ENCODE results near the gene PRR23E. TPM values are rescaled to one million over a fixed set of nuclear protein-coding genes. Genes with fewer than 3 reads are reported as not detected.

PRR23E gene, protein sequence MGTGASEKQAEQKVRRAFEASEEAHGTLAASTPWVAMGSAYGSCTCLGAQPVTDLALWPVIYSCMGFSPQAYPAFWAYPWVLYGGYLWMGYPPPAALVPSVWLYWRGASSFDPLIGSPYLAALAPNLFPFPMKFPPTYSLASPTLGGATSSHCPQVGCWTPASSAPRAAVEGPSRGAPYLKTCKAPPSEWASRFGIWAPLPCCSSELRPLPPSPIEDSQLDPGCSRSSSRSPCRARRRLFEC
- total RNA-seq = not detected

DNA sequence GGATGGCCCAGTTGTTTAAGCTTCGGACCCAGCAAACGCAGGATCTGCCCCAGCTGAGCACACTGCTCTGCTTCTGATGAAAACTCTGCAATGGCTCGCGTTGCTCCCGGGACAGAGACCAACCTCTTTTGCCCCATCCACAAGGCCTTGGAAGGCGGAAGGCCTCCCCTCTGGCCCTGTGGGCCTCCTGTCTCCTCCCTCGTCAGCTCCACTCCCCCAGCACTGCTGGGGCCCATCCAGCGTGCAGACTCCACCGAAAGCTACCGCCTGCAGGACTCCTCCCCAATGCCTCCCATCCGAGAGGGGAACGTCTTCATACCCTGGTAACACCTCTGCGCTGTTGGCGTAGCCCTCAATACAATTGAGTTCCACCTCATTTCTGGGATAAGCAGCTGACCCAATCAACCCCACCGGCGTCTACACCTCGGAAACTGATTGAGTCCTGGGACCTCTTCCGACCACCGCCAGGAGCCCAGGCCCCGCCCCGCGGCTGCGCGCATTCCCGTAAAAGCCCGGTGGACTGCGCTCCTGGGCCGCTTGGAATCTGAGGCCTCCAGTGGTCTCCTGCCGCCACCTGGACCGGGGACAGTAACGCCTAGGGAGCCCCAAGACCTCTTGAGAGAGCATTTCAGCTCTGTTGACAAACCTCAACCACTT, at the start of gene PRR23E:
Gene PRR23E, plus strand, starts transcription at position 556 of the 657 bp plus-strand sequence. CDS start 3,555 bp downstream, outside the sequence.
- Histone ChIP-seq H3K9me3 (ENCODE audit: control insufficient read depth in 3 of 3, low read length in 3 of 3) (peaks cover 0 to 7% (median 3%) of the 10 kb centered on the region in 3 donors), H3K27me3 (ENCODE audit: control insufficient read depth in 3 of 3, insufficient read depth in 3 of 3, low read length in 3 of 3) (peaks cover 0 to 6% (median 2%) of the 10 kb centered on the region in 3 donors), H3K4me1 (ENCODE audit: control insufficient read depth in 3 of 3, insufficient read depth in 3 of 3, low read length in 3 of 3) (no peaks in the 10 kb centered on the region), H3K36me3 (ENCODE audit: control insufficient read depth in 3 of 3, insufficient read depth in 3 of 3, low read length in 3 of 3) (no peaks in the 10 kb centered on the region), H3K4me3 (ENCODE audit: low read length in 3 of 3) (no peak within 1 kb of the TSS), H3K27ac (ENCODE audit: low read depth, low read length) (no peak within 1 kb of the TSS), H3K9ac (ENCODE audit: low read depth in 1 of 3, low read length in 3 of 3) (no peak within 1 kb of the TSS)

DNA sequence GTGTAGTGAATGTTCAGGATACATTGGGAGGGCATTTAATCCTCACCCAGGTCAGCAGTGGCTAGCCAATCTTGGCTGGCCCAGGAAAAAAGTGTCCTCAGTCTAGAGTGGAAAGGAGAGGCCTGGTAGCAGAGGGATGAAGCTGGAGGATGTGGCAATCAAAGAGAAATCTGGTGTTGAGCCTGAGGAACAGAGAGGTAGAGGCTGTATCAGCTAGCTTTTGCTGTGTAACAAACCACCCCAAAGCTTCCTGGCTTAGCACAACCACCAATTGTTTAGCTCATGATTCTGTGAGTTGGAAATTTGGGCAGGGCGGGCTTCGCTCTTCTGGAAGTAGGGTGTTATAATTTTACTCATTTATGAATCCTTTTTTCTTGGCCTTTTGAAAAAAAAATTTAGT, 49.8 kb upstream of the PRR23E start:
- peaks cover 0 to 3% (median 0%) of the 10 kb centered on the region in 3 donors for H3K27me3 ChIP-seq (ENCODE audit: control insufficient read depth in 3 of 3, insufficient read depth in 3 of 3, low read length in 3 of 3)
- H3K9ac ChIP-seq (ENCODE audit: low read depth in 1 of 3, low read length in 3 of 3) = no peak overlapping the region
- peaks cover 11 to 34% (median 14%) of the 10 kb centered on the region in 3 donors for H3K4me1 ChIP-seq (ENCODE audit: control insufficient read depth in 3 of 3, insufficient read depth in 3 of 3, low read length in 3 of 3)
- no peak overlapping the region for H3K27ac ChIP-seq (ENCODE audit: low read depth, low read length)
- no peaks in the 10 kb centered on the region for H3K36me3 ChIP-seq (ENCODE audit: control insufficient read depth in 3 of 3, insufficient read depth in 3 of 3, low read length in 3 of 3)
- no peaks in the 10 kb centered on the region for H3K9me3 ChIP-seq (ENCODE audit: control insufficient read depth in 3 of 3, low read length in 3 of 3)
- no peak overlapping the region for H3K4me3 ChIP-seq (ENCODE audit: low read length in 3 of 3)

DNA sequence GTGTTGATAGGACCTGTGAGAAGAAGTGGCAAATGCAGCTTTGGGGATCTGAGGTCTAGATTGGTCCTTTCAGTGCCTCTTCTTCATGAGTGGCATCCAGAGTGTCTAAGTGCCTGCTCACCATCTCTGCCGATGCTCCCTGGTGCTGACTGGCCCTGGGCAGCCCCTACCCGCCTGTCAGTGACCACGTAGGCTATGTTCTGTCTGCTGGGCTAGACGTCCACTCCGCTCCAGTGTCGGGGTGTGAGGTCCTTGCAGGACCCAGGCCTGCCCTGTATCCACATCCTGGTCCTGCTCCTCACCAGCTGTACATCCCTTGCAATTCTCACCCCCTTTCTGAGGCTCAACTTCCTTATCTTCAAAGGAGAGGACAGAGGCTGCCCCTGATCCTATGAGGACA, 48.3 kb upstream of the PRR23E start:
- H3K4me1 ChIP-seq (ENCODE audit: control insufficient read depth in 3 of 3, insufficient read depth in 3 of 3, low read length in 3 of 3) = peaks cover 1 to 21% (median 3%) of the 10 kb centered on the region in 3 donors
- H3K4me3 ChIP-seq (ENCODE audit: low read length in 3 of 3) = no peak overlapping the region
- no peak overlapping the region for H3K27ac ChIP-seq (ENCODE audit: low read depth, low read length)
- H3K9ac ChIP-seq (ENCODE audit: low read depth in 1 of 3, low read length in 3 of 3) = no peak overlapping the region
- no peaks in the 10 kb centered on the region for H3K36me3 ChIP-seq (ENCODE audit: control insufficient read depth in 3 of 3, insufficient read depth in 3 of 3, low read length in 3 of 3)
- H3K27me3 ChIP-seq (ENCODE audit: control insufficient read depth in 3 of 3, insufficient read depth in 3 of 3, low read length in 3 of 3) = peaks cover 0 to 2% (median 0%) of the 10 kb centered on the region in 3 donors
- no peaks in the 10 kb centered on the region for H3K9me3 ChIP-seq (ENCODE audit: control insufficient read depth in 3 of 3, low read length in 3 of 3)

DNA sequence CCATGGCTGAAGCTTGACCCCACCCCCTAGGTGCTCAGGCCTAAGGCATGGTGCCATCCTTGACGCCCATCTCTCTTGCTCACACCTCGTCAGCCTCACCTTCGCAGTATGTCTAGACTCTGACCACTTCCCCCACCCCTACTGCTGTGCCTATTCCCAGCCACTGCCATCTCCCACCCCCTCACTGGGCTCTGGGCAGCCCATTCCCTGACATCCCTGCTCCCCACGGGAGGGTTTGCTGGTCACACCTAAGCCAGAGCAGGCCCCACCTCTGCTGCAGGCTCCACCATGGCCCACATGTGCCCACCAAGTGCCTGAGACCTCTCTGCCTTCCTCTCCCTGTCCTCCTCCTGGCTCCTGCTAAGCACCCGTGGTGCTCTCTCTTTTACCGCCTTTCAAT, 47.7 kb upstream of the PRR23E start:
- Histone ChIP-seq H3K4me1 (ENCODE audit: control insufficient read depth in 3 of 3, insufficient read depth in 3 of 3, low read length in 3 of 3) (peaks cover 0 to 15% (median 0%) of the 10 kb centered on the region in 3 donors), H3K27me3 (ENCODE audit: control insufficient read depth in 3 of 3, insufficient read depth in 3 of 3, low read length in 3 of 3) (no peaks in the 10 kb centered on the region), H3K9me3 (ENCODE audit: control insufficient read depth in 3 of 3, low read length in 3 of 3) (no peaks in the 10 kb centered on the region), H3K27ac (ENCODE audit: low read depth, low read length) (no peak overlapping the region), H3K36me3 (ENCODE audit: control insufficient read depth in 3 of 3, insufficient read depth in 3 of 3, low read length in 3 of 3) (no peaks in the 10 kb centered on the region), H3K4me3 (ENCODE audit: low read length in 3 of 3) (no peak overlapping the region), H3K9ac (ENCODE audit: low read depth in 1 of 3, low read length in 3 of 3) (no peak overlapping the region)

DNA sequence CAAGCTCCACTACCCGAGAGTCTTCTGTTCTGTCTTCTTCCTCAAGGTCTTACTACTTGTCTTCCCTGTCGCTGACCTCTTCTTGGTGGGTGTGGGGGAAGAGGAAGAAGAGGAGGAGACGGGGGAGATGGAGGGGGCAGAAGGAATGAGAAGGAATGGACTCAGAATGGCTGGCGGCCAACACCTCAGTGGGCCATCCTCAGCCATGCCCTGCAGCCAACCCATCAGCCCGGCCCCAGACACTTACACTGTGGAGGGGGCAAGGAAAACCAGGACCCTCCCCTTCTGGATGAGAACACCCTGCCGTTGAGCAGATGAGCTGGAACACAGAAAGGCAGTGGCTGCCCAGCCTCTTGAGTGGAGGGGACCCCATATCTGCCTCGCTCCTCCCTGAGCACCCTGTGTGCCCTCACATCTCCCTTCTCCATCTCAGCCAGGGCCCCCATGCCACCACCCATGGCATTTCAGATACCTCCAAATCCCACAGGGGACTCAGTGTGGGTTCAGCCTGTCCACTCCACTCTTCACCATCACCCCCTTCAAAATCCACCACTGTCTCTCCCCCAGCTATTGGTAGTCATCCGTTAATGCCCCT, 45.5 kb upstream of the PRR23E start:
- Histone ChIP-seq H3K4me3 (ENCODE audit: low read length in 3 of 3) (no peak overlapping the region), H3K4me1 (ENCODE audit: control insufficient read depth in 3 of 3, insufficient read depth in 3 of 3, low read length in 3 of 3) (no peaks in the 10 kb centered on the region), H3K9ac (ENCODE audit: low read depth in 1 of 3, low read length in 3 of 3) (no peak overlapping the region), H3K9me3 (ENCODE audit: control insufficient read depth in 3 of 3, low read length in 3 of 3) (no peaks in the 10 kb centered on the region), H3K27me3 (ENCODE audit: control insufficient read depth in 3 of 3, insufficient read depth in 3 of 3, low read length in 3 of 3) (no peaks in the 10 kb centered on the region), H3K36me3 (ENCODE audit: control insufficient read depth in 3 of 3, insufficient read depth in 3 of 3, low read length in 3 of 3) (no peaks in the 10 kb centered on the region), H3K27ac (ENCODE audit: low read depth, low read length) (no peak overlapping the region)

DNA sequence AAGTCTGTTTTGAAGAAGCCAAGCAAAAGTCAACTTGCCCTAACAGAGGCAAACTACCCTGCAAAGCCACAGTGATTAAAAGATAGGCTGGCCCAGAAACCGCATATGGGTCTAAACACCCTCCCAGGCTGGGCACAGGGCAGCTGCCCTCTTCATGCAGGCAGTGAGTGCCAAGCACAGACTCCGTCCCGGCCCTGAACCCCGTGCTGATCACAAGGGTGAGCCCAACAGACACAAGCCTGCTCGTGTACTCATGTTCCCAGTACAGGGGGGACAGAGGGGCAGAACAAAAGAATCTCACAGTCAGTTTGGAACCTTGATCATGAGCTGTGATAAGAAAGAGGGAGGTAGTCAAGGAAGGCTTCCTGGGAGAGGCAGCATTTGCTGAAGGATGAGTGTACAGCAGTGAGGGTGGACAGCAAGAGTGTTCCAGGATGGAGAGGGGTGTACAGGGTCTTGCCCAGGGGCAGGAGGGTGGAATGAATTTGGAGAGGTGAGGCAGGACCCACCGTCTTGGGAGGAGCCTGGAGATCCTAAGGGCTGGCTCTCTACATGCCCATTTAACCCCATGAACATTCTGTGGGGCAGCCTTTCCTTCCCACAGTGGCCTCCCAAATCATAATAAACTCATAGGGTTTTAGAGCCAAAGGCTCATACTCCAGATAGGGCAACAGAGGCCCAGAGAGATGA, 43.2 kb upstream of the PRR23E start:
- H3K36me3 ChIP-seq (ENCODE audit: control insufficient read depth in 3 of 3, insufficient read depth in 3 of 3, low read length in 3 of 3) = no peaks in the 10 kb centered on the region
- H3K27ac ChIP-seq (ENCODE audit: low read depth, low read length) = no peak overlapping the region
- H3K27me3 ChIP-seq (ENCODE audit: control insufficient read depth in 3 of 3, insufficient read depth in 3 of 3, low read length in 3 of 3) = peaks cover 0 to 5% (median 0%) of the 10 kb centered on the region in 3 donors
- no peak overlapping the region for H3K9ac ChIP-seq (ENCODE audit: low read depth in 1 of 3, low read length in 3 of 3)
- H3K4me3 ChIP-seq (ENCODE audit: low read length in 3 of 3) = no peak overlapping the region
- H3K9me3 ChIP-seq (ENCODE audit: control insufficient read depth in 3 of 3, low read length in 3 of 3) = no peaks in the 10 kb centered on the region
- no peaks in the 10 kb centered on the region for H3K4me1 ChIP-seq (ENCODE audit: control insufficient read depth in 3 of 3, insufficient read depth in 3 of 3, low read length in 3 of 3)

DNA sequence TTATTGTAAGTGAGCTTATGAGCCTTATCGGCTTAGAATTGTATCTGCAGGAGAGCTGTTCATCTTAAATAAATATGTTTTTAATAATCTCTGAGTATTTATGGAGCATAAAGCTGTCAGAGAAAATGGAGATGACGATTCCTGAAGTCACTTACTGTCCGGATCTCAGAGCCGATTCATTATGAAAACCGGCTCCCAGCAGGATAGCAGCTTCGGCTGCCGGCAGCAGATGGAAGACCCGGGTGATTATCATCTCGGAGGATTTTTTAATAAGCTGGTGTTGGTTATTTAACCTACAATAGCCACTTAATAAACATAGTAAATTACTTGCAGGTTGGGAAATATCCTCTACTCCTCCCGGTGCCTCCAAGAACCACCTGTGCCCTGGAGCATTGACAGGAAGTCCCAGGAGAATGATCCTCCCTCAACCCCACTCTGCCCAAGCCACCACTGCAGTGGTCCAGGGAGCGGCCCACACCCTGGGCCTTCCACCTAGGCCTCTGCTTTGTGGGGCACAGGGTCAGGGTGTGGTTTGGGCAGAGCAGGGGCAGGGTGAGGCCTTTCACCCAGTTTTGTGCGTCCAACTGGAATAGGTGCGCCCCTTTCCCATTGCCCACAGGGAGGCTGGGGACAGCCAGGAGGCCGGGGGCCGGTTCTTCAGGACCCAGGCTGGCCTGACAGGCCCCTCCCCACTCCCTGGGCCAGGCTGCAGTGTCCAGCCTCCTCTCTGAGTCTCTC, 42.2 kb upstream of the PRR23E start:
- H3K9me3 ChIP-seq (ENCODE audit: control insufficient read depth in 3 of 3, low read length in 3 of 3) = no peaks in the 10 kb centered on the region
- no peak overlapping the region for H3K4me3 ChIP-seq (ENCODE audit: low read length in 3 of 3)
- no peak overlapping the region for H3K27ac ChIP-seq (ENCODE audit: low read depth, low read length)
- H3K27me3 ChIP-seq (ENCODE audit: control insufficient read depth in 3 of 3, insufficient read depth in 3 of 3, low read length in 3 of 3) = peaks cover 0 to 5% (median 0%) of the 10 kb centered on the region in 3 donors
- no peaks in the 10 kb centered on the region for H3K36me3 ChIP-seq (ENCODE audit: control insufficient read depth in 3 of 3, insufficient read depth in 3 of 3, low read length in 3 of 3)
- no peaks in the 10 kb centered on the region for H3K4me1 ChIP-seq (ENCODE audit: control insufficient read depth in 3 of 3, insufficient read depth in 3 of 3, low read length in 3 of 3)
- no peak overlapping the region for H3K9ac ChIP-seq (ENCODE audit: low read depth in 1 of 3, low read length in 3 of 3)

DNA sequence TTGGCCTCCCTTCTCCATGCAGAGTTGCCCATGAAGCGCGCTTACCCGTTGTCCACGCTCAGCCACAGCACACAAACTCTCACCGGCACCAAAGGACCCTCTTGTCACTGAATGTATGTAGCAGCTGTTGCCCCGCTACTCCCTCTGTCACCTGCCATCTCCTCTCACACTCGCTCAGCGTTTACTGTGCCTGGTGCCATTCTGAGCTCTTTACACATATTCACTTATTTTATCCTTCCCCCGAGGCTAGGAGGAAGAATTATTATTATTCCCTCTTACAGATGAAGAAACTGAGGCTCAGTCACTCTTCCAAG, 41.7 kb upstream of the PRR23E start:
- H3K9ac ChIP-seq (ENCODE audit: low read depth in 1 of 3, low read length in 3 of 3) = no peak overlapping the region
- no peaks in the 10 kb centered on the region for H3K36me3 ChIP-seq (ENCODE audit: control insufficient read depth in 3 of 3, insufficient read depth in 3 of 3, low read length in 3 of 3)
- H3K9me3 ChIP-seq (ENCODE audit: control insufficient read depth in 3 of 3, low read length in 3 of 3) = no peaks in the 10 kb centered on the region
- H3K4me1 ChIP-seq (ENCODE audit: control insufficient read depth in 3 of 3, insufficient read depth in 3 of 3, low read length in 3 of 3) = no peaks in the 10 kb centered on the region
- H3K27me3 ChIP-seq (ENCODE audit: control insufficient read depth in 3 of 3, insufficient read depth in 3 of 3, low read length in 3 of 3) = peaks cover 0 to 10% (median 0%) of the 10 kb centered on the region in 3 donors
- no peak overlapping the region for H3K27ac ChIP-seq (ENCODE audit: low read depth, low read length)
- H3K4me3 ChIP-seq (ENCODE audit: low read length in 3 of 3) = no peak overlapping the region

DNA sequence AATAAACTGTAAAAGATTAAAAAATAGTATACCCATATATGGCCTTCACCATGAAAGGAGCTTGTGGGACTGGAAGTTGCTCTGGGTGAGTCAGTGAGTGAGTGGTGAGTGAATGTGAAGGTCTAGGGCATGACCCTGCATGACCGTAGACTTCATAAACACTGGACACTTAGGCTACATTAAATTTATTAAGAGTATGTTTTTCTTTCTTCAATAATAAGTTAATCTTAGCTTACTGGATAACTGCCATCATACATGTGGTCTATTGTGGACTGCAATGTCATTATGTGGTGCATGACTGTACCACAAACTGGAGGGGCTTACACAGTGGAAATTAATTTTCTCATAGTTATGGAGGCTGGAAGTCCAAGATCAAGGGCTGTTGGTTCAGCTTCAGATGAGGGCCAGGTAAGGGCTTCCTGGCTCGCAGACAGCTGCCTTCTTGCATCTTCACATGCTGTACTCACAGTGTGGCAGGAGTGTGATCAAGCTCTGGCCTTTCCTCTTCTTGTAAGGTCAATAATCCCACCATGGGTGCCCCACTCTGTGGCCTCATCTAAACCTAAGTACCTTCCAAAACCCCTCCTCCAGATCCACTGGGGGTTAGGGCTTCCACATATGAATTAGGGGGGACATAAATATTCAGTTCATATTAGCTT, 40.8 kb upstream of the PRR23E start:
- H3K4me3 ChIP-seq (ENCODE audit: low read length in 3 of 3) = no peak overlapping the region
- H3K9ac ChIP-seq (ENCODE audit: low read depth in 1 of 3, low read length in 3 of 3) = no peak overlapping the region
- no peaks in the 10 kb centered on the region for H3K4me1 ChIP-seq (ENCODE audit: control insufficient read depth in 3 of 3, insufficient read depth in 3 of 3, low read length in 3 of 3)
- H3K36me3 ChIP-seq (ENCODE audit: control insufficient read depth in 3 of 3, insufficient read depth in 3 of 3, low read length in 3 of 3) = no peaks in the 10 kb centered on the region
- peaks cover 0 to 19% (median 5%) of the 10 kb centered on the region in 3 donors for H3K27me3 ChIP-seq (ENCODE audit: control insufficient read depth in 3 of 3, insufficient read depth in 3 of 3, low read length in 3 of 3)
- no peak overlapping the region for H3K27ac ChIP-seq (ENCODE audit: low read depth, low read length)
- H3K9me3 ChIP-seq (ENCODE audit: control insufficient read depth in 3 of 3, low read length in 3 of 3) = no peaks in the 10 kb centered on the region
